Putamen (tissue), 1 donor: ENCODE results near the gene MOCOS.

Experiments used
- DNase-seq: peaks from one replicate; pipeline ENCODE4 v3.0.0-alpha.2; 2016; ENCODE audit warnings: low spot score

The MOCOS gene

DNA sequence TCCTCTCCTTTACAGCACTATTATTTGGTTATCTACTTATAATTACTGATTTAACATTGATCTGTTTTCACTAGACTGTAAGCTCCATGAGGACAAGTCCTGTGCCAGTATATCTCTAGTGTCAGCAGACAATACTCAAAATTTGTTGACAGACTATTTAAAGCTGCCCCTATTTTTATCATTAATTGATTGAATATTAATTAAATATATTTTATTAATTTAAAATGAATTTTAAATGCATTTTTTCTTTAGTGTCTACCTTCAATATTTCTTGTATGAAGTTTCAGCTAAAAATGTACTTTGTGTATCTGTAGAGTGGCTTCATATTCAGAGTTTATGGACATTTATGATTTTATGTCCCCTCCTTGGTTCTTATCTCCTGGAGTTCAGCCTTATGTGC lies 83.9 kb downstream of the MOCOS start:
- no peak for DNase-seq

GRCh38 chr18:36273347-36273746 lies 86.0 kb downstream of the MOCOS start:
- DNase-seq: no peak

GRCh38 chr18:36274083-36274715 lies 86.9 kb downstream of the MOCOS start:
- DNase-seq: no peak

DNA sequence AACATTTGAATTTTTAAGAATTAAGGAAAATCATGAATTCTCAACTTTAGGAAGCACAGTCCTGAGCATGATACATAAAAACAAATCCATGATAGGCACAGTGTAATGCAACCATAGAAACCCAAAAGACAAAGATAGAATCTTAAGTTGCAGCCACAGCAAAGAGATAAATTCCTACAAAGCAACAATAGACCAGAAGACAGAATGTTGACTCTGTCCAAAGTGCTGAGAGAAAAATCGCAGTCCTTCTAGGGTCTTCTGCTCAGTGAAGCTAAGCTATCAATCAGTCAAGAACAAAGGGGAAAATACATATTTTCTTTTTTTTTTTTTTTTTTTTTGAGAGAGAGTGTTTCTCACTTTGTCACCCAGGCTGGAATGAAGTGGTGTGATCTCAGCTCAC lies 88.3 kb downstream of the MOCOS start:
- DNase-seq: no peak

DNA sequence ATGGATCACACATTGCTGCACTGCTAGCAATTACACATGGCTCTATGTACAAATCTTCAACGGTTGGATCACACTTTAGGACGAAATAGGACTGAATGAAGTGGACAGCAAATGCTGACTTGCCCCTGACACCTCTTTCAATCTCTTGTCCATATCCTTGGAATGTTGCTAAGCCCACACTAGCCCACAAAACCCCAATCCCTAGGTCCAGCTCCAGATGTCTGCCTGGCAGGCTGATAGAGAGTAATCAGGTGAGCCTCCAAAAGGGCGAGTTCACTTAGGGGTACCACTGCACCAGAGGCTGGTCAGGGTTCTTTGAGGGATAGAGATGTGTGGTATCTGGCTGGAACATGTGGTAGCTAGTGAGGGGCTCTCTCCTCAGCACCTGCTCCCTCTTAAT lies 91.7 kb downstream of the MOCOS start:
- no peak for DNase-seq

GRCh38 chr18:36281936-36282335 lies 94.6 kb downstream of the MOCOS start:
- DNase-seq: no peak

DNA sequence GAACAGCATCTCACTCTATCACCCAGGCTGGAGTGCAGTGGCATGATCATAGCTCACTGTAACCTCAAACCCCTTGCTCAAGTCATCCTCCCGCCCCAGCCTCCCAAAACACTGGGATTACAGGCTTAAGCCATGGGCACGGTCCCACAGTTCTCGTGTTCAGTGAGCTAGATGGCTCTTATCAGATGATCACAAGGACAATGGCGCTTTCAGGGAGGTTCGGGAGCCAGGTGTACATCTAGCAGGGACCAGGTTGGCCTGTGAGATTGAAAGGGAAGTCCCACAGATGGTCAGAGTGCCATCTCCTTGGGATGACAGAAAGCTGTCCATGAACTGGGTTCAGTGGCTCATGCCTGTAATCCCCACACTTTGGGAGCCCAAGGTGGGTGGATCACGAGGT lies 96.2 kb downstream of the MOCOS start:
- DNase-seq: no peak

DNA sequence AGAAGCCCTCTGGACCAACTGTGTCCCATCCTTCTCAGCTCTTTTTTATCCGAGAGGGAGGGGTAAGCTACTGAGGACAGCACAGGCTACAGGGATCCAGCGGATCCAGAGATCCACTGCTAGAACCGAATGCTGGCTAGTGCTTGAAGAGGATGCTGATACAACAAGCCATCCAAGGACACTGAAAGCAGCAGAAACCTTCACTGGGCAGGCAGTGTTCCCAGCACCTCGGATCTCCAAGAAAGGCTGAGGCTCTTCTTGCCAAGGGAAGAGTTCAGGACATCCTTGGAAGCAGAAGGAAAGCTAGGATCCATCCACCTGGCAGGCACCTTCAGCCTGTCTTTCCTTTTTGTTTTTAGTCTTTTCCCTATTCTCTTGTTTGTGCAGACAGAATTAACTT lies 97.0 kb downstream of the MOCOS start:
- no peak for DNase-seq

- peak; percentile 59 for DNase-seq
These were observed 97.5 kb downstream of the MOCOS start for GRCh38 chr18:36284671-36285295.

DNA sequence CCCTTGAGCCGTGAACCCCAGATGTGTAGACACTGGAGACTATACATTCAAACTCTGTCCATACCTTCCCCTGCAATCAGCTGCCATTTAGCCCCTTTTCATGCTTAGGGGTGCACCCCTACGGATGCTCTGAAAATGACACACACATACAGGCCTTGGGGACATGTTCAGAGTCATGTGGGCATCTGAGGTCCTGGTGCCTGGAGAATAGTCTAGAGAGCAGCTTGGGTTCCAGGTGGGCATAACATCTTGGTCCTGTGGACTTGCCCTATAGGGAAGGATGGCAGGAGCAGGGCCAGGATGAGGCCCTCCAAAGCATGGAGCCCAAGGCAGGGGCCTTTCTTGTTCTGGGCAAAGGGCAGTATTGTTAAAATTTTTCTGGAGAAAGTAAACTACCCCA lies 100.4 kb downstream of the MOCOS start:
- no peak for DNase-seq

DNA sequence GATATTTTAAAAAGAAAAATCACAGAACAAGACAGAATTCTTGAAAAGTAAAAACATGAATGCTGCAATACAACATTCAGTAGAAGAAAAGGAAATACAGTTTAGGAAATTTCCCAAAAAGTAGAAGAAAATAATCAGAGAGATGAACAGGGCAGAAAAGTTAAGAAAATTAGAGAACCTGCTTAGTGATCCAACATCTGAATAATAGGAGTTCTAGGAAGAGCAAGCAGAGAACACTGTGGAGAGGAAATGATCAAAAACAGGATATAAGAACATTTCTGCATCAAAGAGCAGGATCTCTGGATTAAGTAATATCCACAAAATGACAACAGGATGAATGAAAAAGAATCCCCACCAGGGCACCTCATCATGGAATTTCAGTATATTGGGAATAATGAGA lies 101.4 kb downstream of the MOCOS start:
- DNase-seq: no peak

DNA sequence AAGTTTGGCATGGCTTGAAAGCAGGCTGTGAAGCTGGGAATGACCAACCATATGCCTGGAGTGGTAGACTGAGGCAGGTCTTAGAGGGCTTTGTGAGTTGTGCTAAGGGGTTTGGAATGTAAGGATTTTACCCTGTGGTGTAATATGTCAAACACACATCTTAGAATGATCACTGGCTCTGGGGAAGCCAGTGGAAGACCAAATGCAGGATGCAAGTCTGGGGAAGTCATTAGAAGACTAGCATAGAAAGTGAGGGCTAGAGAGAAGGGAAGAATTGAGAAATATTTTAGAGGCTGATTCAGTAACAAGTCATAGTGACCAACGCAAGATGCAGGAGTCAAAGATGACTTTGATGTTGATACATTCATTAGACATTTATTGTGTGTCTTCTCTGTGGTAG lies 106.7 kb downstream of the MOCOS start:
- DNase-seq: no peak

DNA sequence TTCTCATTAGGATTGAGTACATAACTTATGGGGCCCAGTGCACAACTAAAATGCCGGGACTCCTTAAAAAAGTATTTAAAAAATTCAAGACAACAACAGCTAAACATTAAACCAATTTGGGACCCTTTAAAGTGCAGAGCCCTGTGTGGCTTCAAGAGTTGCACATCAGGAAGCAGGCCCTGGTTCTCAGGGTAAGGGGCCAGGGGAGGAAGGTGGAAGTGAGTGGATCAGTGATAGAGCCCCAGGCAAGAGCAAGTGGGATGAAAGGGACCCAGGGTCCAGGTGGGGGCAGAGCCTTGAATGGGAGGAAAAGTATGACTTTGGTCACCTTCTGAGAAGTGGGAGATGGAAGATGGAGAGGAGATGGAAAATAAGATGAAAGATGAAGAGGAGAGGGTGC lies 107.9 kb downstream of the MOCOS start:
- no peak for DNase-seq

DNA sequence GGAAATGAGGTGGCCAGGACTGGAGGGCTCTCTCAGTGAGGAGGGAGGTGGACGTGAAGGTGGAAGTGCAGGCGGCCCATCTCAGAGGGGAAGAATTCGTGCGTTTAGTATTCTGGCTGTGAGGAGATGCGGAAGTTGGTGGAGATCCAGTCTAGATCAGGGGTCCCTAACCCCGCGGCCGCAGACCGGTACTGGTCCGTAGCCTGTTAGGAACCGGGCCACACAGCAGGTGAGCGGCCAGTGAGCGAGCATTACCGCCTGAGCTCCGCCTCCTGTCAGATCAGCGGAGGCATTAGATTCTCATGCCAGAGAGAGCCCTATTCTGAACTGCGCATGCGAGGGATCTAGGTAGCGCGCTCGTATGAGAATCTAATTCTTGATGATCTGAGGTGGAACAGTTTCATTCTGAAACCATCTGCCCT lies 108.6 kb downstream of the MOCOS start:
- no peak for DNase-seq

DNA sequence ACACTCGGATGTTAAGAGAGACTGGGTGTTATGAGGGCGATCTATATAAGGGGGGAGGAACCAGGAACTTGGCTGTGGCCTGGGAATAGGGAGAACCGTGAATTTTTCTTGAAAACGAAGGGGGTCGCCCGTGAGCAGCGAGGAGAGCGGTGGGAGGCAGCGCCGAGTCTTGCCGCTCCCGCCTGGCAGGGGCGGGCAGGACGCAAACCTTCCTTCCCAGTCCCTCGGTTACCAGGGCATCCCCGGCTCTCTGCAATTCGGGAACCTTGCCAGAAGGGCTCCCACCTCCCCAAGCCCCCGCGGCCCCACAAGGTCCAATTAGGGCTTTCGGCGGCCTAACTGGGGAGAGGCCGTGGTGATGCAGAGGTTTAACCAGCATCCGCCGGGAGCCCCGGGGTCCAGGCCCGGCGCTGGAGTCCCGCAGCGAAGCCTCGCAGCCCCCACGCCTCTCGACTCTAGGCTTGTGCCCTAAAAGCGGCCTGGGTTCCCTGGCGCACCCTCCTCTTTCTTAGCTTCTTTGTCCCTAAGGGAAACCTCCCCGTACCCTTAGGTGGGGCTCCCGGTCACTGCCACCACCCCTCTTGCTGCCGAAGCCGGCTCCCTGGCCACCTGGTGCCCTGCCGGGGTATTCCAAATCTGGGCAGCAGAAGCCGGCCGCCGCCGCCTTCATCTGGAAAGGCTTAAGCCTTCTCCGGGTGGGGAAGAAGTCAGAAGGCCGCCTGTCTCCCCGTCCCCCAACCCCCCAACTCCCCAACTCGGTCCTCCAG lies 109.5 kb downstream of the MOCOS start:
- peak; percentile 45 for DNase-seq

DNA sequence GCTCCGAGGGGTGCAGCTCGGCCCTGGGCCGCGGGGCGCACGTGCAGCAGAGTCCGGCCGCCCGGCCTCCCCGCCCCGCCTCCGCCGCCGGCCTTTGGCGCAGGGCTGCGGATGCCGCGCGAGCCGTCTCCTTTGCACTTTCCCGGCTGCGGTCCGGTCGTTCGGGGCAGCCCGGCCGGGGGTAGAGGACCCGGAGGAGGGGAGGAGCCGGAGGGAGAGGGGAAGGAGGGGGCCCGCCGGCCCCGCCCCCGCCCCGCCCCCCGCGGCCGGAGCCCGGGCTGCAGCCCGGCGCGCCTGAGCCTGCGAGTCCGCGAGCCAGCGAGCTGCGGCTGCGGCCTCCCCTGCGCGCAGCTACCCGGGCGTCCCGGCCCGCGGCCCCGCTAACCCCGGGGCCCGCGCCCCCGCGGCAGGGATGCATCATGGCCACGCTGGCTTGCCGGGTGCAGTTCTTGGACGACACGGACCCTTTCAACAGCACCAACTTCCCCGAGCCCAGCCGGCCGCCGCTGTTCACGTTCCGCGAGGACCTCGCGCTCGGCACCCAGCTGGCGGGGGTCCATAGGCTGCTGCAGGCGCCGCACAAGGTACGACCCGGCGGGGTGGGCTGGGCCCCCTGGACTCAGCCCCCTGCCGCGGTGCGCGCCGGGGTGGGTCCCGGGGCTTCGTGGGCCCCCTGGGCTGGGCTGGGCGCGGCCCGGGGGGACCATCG lies 110.3 kb downstream of the MOCOS start, which contains the start of gene FHOD3:
TSS of gene FHOD3 (plus strand) at position 297 of the 709 bp plus-strand sequence. CDS start at position 420, 123 bp downstream.
- DNase-seq: peak; percentile 34

- no peak for DNase-seq
These were observed 110.9 kb downstream of the MOCOS start for GRCh38 chr18:36298126-36298741.

DNA sequence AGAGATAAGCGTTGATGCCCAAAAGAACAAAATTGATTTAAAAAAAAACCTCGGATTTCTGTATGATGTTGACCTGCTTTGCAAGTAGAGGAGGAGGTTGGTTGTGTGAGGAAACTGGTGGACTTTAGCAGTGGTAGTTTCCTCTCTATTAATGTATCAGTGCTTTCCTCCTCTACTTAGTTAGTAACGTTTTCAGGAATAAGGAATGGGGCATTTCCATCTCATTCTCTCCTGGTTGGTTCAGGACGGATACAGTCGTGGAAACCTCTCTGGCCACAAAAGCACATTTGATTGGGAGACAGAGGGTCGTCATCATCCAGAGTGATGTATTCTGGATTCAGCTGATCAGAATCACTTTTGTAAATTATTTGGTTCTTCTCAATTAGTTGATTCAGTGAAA lies 111.7 kb downstream of the MOCOS start:
- no peak for DNase-seq

- no peak for DNase-seq
These were observed 112.9 kb downstream of the MOCOS start for GRCh38 chr18:36300211-36300610.

- no peak for DNase-seq
These were observed 114.6 kb downstream of the MOCOS start for GRCh38 chr18:36301884-36302283.

DNA sequence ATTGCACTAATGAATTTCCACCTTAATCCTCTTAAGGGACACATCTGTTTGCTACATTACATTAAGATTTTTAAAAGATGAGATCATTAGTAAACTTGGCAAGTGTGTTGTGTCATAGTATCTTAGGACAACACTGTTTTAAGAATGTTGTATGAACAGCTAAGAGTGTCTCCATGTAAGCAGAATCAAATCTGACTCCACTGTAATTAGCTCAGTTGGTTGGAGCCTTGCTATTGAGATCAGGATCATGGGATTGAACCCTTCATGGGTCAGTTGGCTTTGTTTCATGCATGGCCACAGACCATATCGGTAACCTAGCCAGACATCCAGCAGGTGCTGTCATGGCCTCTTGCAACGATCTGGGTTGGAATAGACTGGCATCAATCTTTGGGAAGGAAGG lies 115.4 kb downstream of the MOCOS start:
- DNase-seq: no peak

GRCh38 chr18:36303211-36303844 lies 116.0 kb downstream of the MOCOS start:
- DNase-seq: no peak
